Ishikawa (cell line): ENCODE data around the gene POU2F2.

Source experiments
- CREB1 ChIP-seq: IDR thresholded peaks from 2 replicates; pipeline ENCODE4 v1.6.1; 2012; ENCODE audit warnings: low read depth
- EP300 ChIP-seq: IDR thresholded peaks from 2 replicates; pipeline ENCODE4 v1.6.1; 2012; ENCODE audit warnings: borderline replicate concordance
- RAD21 ChIP-seq: IDR thresholded peaks from 2 replicates; pipeline ENCODE4 v1.6.1; 2012; ENCODE audit warnings: low read depth

DNA sequence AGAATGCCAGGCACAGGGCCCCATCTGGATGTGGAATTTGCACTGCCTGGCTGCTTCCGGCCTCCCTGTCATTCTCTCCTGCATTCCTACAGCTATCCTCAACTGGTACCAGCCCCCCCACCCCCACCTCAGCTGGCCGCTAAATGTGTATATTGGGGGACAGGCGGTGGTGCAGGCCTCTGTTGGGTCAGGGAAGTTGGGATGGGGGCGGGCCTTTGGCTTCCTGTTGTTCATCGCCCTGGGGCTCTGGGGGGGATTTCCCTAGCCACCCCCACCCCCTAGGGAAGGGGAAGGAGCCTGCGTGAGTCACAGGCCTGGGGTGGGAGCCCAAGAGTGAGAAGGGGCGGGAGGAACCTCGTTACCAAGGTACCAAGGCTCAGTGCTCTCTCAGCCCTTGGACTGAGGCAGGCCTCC lies 10.6 kb downstream of the POU2F2 start:
- TF ChIP-seq CREB1 (no peak), EP300 (no peak), RAD21 (no peak)
